Gastrocnemius medialis (tissue), 4 donors: ENCODE data around the gene STEAP1.

Experiments
- CTCF ChIP-seq, 5 experiments: fragments of 450-650 bp in 3 of 5; fragments of 200-600 bp in 2 of 5; sonication (generic) in 2 of 5; IDR thresholded peaks in 4 of 5; conservative IDR thresholded peaks in 1 of 5; 1 replicate in 4 of 5; 2 replicates in 1 of 5; pipeline ENCODE4 v1.5.1; 2016 to 2019; ENCODE audit warnings: antibody characterized with exemption in 5 of 5, mild to moderate bottlenecking in 3 of 5, moderate library complexity in 3 of 5
- POLR2A ChIP-seq, 2 donors: fragments of 450-650 bp; IDR thresholded peaks; one replicate each; pipeline ENCODE4 v1.6.1; 2017; ENCODE audit warnings: antibody characterized with exemption in 2 of 2, mild to moderate bottlenecking in 2 of 2, moderate library complexity in 2 of 2

GRCh38 chr7:90190995-90191394 lies 36.7 kb downstream of the STEAP1 start:
- TF ChIP-seq CTCF (IDR thresholded peaks at IDR 0.05 in 4 of 5, conservative IDR thresholded peaks at IDR 0.05 in 1 of 5): no peak
- no peak for TF ChIP-seq POLR2A (IDR thresholded peaks at IDR 0.05)
